K562 (cell line): ENCODE data around the gene CTDNEP1. TPM values are rescaled to one million over a fixed set of nuclear protein-coding genes. Genes with fewer than 3 reads are reported as not detected.

Source experiments
- BHLHE40 ChIP-seq: IDR thresholded peaks from 2 replicates; pipeline ENCODE4 v1.6.1; 2011; ENCODE audit warnings: low read length, improper control_type of control experiment
- CREM ChIP-seq: IDR thresholded peaks from 2 replicates; pipeline ENCODE4 v1.6.1; 2014; ENCODE audit warnings: antibody characterized with exemption, low read depth
- CXXC5 ChIP-seq: fragments of 250-450 bp; sonication (Bioruptor Pico); IDR thresholded peaks from 2 replicates; pipeline ENCODE4 v1.8.0; 2022; ENCODE audit warnings: inconsistent platforms, mild to moderate bottlenecking, moderate library complexity
- ELF1 ChIP-seq: fragments of 200-800 bp; sonication (Bioruptor generic); IDR thresholded peaks from 2 replicates; pipeline ENCODE4 v1.6.1; 2016; ENCODE audit warnings: missing genetic modification characterization, missing compliant biosample characterization
- ELF4 ChIP-seq: fragments of 450-650 bp; formaldehyde crosslinking; IDR thresholded peaks from 2 replicates; pipeline ENCODE4 v1.4.0; 2022; ENCODE audit warnings: missing genetic modification characterization
- GABPB1 ChIP-seq: sonication (generic); formaldehyde crosslinking; IDR thresholded peaks from 2 replicates; pipeline ENCODE4 v1.8.0; 2022; ENCODE audit warnings: mild to moderate bottlenecking, missing genetic modification reagents
- HMGN3 ChIP-seq: IDR thresholded peaks from 2 replicates; pipeline ENCODE4 v1.6.1; 2011; ENCODE audit warnings: borderline replicate concordance, low read depth, mild to moderate bottlenecking, mixed read lengths, low read length; ENCODE audit not compliant: insufficient read length; ENCODE audit errors: extremely low read depth
- KLF10 ChIP-seq: fragments of 250-450 bp; sonication (Bioruptor Pico); IDR thresholded peaks from 2 replicates; pipeline ENCODE4 v1.6.1; 2021; ENCODE audit warnings: matching md5 sums
- MAX ChIP-seq: sonication (generic); formaldehyde crosslinking; IDR thresholded peaks from 2 replicates; pipeline ENCODE4 v1.9.0; 2022; ENCODE audit warnings: mild to moderate bottlenecking, missing genetic modification reagents
- MCM3 ChIP-seq: fragments of 450-650 bp; IDR thresholded peaks from 2 replicates; pipeline ENCODE4 v1.6.1; 2016
- MYC ChIP-seq, 2 experiments: fragments of 250-450 bp in 1 of 2; sonication (Bioruptor Pico) in 1 of 2; IDR thresholded peaks; 2 replicates each; pipeline versions ENCODE4 v1.5.1 to v1.6.1; 2012 to 2021; ENCODE audit warnings: low read depth in 2 of 2, borderline replicate concordance in 1 of 2, improper control_type of control experiment in 1 of 2, low read length in 1 of 2, mild to moderate bottlenecking in 1 of 2, moderate library complexity in 1 of 2
- NCOR1 ChIP-seq: fragments of 450-650 bp; IDR thresholded peaks from 2 replicates; pipeline ENCODE4 v1.6.1; 2016; ENCODE audit warnings: mild to moderate bottlenecking, moderate library complexity
- NR2F6 ChIP-seq: fragments of 450-650 bp; formaldehyde crosslinking; IDR thresholded peaks from 2 replicates; pipeline ENCODE4 v1.4.0; 2020; ENCODE audit warnings: mild to moderate bottlenecking
- NR4A1 ChIP-seq, 2 experiments: fragments of 250-450 bp in 1 of 2; fragments of 450-650 bp in 1 of 2; sonication (Bioruptor Pico) in 1 of 2; IDR thresholded peaks; 2 replicates each; pipeline versions ENCODE4 v1.4.0 to v1.6.1; 2016 to 2020; ENCODE audit warnings: mild to moderate bottlenecking in 2 of 2, missing compliant biosample characterization in 1 of 2, missing genetic modification characterization in 1 of 2, moderate library complexity in 1 of 2
- PCBP1 ChIP-seq: fragments of 200-400 bp; formaldehyde crosslinking; IDR thresholded peaks from 2 replicates; pipeline ENCODE4 v1.6.1; 2018; ENCODE audit warnings: mild to moderate bottlenecking, low read depth, low read length; ENCODE audit not compliant: poor library complexity, severe bottlenecking
- RBBP5 ChIP-seq: fragments of 200-600 bp; sonication (generic); IDR thresholded peaks from 2 replicates; pipeline ENCODE4 v1.6.1; 2012; ENCODE audit warnings: borderline replicate concordance, mild to moderate bottlenecking, low read length, control low read depth, inconsistent platforms; ENCODE audit not compliant: insufficient read depth, poor library complexity, severe bottlenecking
- SAP30 ChIP-seq: fragments of 200-600 bp; sonication (generic); IDR thresholded peaks from 2 replicates; pipeline ENCODE4 v1.6.1; 2012; ENCODE audit warnings: borderline replicate concordance, low read depth, mild to moderate bottlenecking, moderate library complexity, low read length, control low read depth, inconsistent platforms; ENCODE audit not compliant: insufficient read depth, poor library complexity, severe bottlenecking
- TAF15 ChIP-seq: fragments of 200-400 bp; formaldehyde crosslinking; IDR thresholded peaks from 2 replicates; pipeline ENCODE4 v1.6.1; 2017; ENCODE audit warnings: mild to moderate bottlenecking, low read depth, low read length, moderate library complexity
- TAL1 ChIP-seq: fragments of 450-650 bp; IDR thresholded peaks from 2 replicates; pipeline ENCODE4 v1.6.1; 2016; ENCODE audit warnings: mild to moderate bottlenecking
- TFAP4 ChIP-seq: sonication (generic); formaldehyde crosslinking; IDR thresholded peaks from 2 replicates; pipeline ENCODE4 v1.8.0; 2022; ENCODE audit warnings: missing genetic modification reagents, mild to moderate bottlenecking, moderate library complexity, borderline replicate concordance
- XRCC5 ChIP-seq: fragments of 200-400 bp; formaldehyde crosslinking; IDR thresholded peaks from 2 replicates; pipeline ENCODE4 v1.6.1; 2017; ENCODE audit warnings: low read depth, mild to moderate bottlenecking, low read length
- YY1 ChIP-seq, 3 experiments: IDR thresholded peaks; 2 replicates each; pipeline ENCODE4 v1.6.1; 2011; ENCODE audit warnings: low read length in 2 of 3, mild to moderate bottlenecking in 2 of 3, moderate library complexity in 2 of 3, borderline replicate concordance in 1 of 3, control low read depth in 1 of 3, low read depth in 1 of 3; ENCODE audit not compliant: insufficient read depth in 3 of 3, insufficient replicate concordance in 2 of 3, control insufficient read depth in 1 of 3, insufficient read length in 1 of 3; ENCODE audit errors: extremely low read depth in 1 of 3
- ZFX ChIP-seq: sonication (generic); formaldehyde crosslinking; IDR thresholded peaks from 2 replicates; pipeline ENCODE4 v1.8.0; 2022; ENCODE audit warnings: mild to moderate bottlenecking, missing genetic modification reagents, moderate library complexity
- ZNF133 ChIP-seq: fragments of 250-450 bp; sonication (Bioruptor Pico); IDR thresholded peaks from 2 replicates; pipeline ENCODE4 v1.4.0; 2020; ENCODE audit warnings: mild to moderate bottlenecking
- ZNF24 ChIP-seq: fragments of 450-650 bp; IDR thresholded peaks from 2 replicates; pipeline ENCODE4 v1.6.1; 2016
- ZNF316 ChIP-seq: fragments of 450-650 bp; IDR thresholded peaks from 2 replicates; pipeline ENCODE4 v1.6.1; 2016
- ZNF583 ChIP-seq: fragments of 250-450 bp; sonication (Bioruptor Pico); IDR thresholded peaks from 2 replicates; pipeline ENCODE4 v1.4.0; 2020
- polyA plus RNA-seq, 8 experiments: library from polyadenylated mRNA; depleted of rRNA in 4 of 8; stranded (reverse) in 5 of 8; unstranded in 3 of 8; fragments of >200 nt; fragmentation: Nextera tagmentation in 2 of 8; fragmentation: Illumina TruSeq in 1 of 8; extraction: Ambion mirVana in 2 of 8; extraction: Trizol in 1 of 8; gene quantifications; 2 replicates each; pipeline versions ENCODE4 v1.2.1 to v1.2.3, GENCODE V29; 2011 to 2014; ENCODE audit warnings: inconsistent platforms in 1 of 8, missing spikeins in 1 of 8
- total RNA-seq, 7 experiments: library from RNA; depleted of rRNA in 6 of 7; stranded (reverse); fragments of >200 nt in 6 of 7; fragmentation: Illumina TruSeq in 2 of 7; extraction: Trizol in 2 of 7; gene quantifications; 2 replicates each; pipeline versions ENCODE4 v1.2.1 to v1.2.3, GENCODE V29; 2011 to 2021; ENCODE audit warnings: low replicate concordance in 1 of 7

The CTDNEP1 gene
- total and polyA plus RNA-seq, 9 of the 15 experiments (the other 6 are each of a cell fraction or from before 2014, with no cell fraction given), result 10.7 to 150 (median 28.5) TPM

GRCh38 chr17:7219812-7220592 lies 31.5 kb downstream of the CTDNEP1 start, which contains the start of the genes ACADVL and DLG4 (continued):
- TF ChIP-seq XRCC5 (no peak; the same call in 1 of the 2 replicates), NR2F6 (0 out of 2 replicates have a peak, but pooled peaks have one; percentile 71), NCOR1 (peak; percentile 38), GABPB1 (CRISPR knock-in tag) (peak; percentile 56; the same call in 1 of the 2 replicates), ZNF24 (no peak), ZNF133 (CRISPR knock-in tag) (0 out of 2 replicates have a peak, but pooled peaks have one; percentile 19), RBBP5 (peak; percentile 54), TFAP4 (CRISPR knock-in tag) (peak; percentile 58), MCM3 (no peak), ZNF316 (peak; percentile 36; the same call in 1 of the 2 replicates), TAF15 (no peak), ZNF583 (CRISPR knock-in tag) (0 out of 2 replicates have a peak, but pooled peaks have one; percentile 51), KLF10 (no peak), NR4A1 (CRISPR knock-in tag; IDR thresholded peaks at IDR 0.05) (0 out of 2 replicates have a peak, but pooled peaks have one; percentile 5), NR4A1 (tag; IDR thresholded peaks at IDR 0.05) (no peak), CXXC5 (CRISPR knock-in tag) (0 out of 2 replicates have a peak, but pooled peaks have one; percentile 30), YY1 (IDR thresholded peaks at IDR 0.05; ENCODE audit: borderline replicate concordance in 1 of 3, control insufficient read depth in 1 of 3, extremely low read depth in 1 of 3, insufficient read depth in 3 of 3, insufficient read length in 1 of 3, insufficient replicate concordance in 2 of 3, low read depth in 1 of 3, low read length in 2 of 3) (peak in 2 of 3 experiments; percentile 44 to 67), MAX (peak; percentile 4; the same call in 1 of the 2 replicates), HMGN3 (peak; percentile 31), TAL1 (no peak), SAP30 (peak; percentile 50), ELF1 (0 out of 2 replicates have a peak, but pooled peaks have one; percentile 25), ELF4 (CRISPR knock-in tag) (peak; percentile 37; the same call in 1 of the 2 replicates), MYC (IDR thresholded peaks at IDR 0.05; ENCODE audit: low read depth, low read length) (peak; percentile 63), MYC (CRISPR knock-in tag; IDR thresholded peaks at IDR 0.05; ENCODE audit: borderline replicate concordance, low read depth) (no peak), PCBP1 (peak; percentile 22), ZFX (peak; percentile 58), CREM (peak; percentile 86), BHLHE40 (peak; percentile 52)
